Upper lobe of left lung (tissue), 4 donors: ENCODE measurements around the gene C1QTNF9.

Experiments
- EP300 ChIP-seq, 4 donors: sonication (generic); formaldehyde crosslinking; IDR thresholded peaks; one replicate each; pipeline ENCODE4 v1.5.1; 2017; ENCODE audit warnings: antibody characterized with exemption in 4 of 4, control low read depth in 2 of 4
- TF ChIP-seq, protein P1 (sequence below), 6 experiments: fragments of 450-650 bp in 4 of 6; fragments of 200-600 bp in 2 of 6; sonication (generic) in 2 of 6; IDR thresholded peaks; one replicate each; pipeline ENCODE4 v1.5.1; 2016 to 2019; ENCODE audit warnings: antibody characterized with exemption in 6 of 6

- TF ChIP-seq, protein P1, sequence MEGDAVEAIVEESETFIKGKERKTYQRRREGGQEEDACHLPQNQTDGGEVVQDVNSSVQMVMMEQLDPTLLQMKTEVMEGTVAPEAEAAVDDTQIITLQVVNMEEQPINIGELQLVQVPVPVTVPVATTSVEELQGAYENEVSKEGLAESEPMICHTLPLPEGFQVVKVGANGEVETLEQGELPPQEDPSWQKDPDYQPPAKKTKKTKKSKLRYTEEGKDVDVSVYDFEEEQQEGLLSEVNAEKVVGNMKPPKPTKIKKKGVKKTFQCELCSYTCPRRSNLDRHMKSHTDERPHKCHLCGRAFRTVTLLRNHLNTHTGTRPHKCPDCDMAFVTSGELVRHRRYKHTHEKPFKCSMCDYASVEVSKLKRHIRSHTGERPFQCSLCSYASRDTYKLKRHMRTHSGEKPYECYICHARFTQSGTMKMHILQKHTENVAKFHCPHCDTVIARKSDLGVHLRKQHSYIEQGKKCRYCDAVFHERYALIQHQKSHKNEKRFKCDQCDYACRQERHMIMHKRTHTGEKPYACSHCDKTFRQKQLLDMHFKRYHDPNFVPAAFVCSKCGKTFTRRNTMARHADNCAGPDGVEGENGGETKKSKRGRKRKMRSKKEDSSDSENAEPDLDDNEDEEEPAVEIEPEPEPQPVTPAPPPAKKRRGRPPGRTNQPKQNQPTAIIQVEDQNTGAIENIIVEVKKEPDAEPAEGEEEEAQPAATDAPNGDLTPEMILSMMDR (IDR thresholded peaks at IDR 0.05) = no peak
- TF ChIP-seq EP300 (IDR thresholded peaks at IDR 0.05) = no peak
Measured at GRCh38 chr13:24272452-24273161, 36.8 kb upstream of the C1QTNF9 start.
